ENCODE results near the gene RFX1.

DNA sequence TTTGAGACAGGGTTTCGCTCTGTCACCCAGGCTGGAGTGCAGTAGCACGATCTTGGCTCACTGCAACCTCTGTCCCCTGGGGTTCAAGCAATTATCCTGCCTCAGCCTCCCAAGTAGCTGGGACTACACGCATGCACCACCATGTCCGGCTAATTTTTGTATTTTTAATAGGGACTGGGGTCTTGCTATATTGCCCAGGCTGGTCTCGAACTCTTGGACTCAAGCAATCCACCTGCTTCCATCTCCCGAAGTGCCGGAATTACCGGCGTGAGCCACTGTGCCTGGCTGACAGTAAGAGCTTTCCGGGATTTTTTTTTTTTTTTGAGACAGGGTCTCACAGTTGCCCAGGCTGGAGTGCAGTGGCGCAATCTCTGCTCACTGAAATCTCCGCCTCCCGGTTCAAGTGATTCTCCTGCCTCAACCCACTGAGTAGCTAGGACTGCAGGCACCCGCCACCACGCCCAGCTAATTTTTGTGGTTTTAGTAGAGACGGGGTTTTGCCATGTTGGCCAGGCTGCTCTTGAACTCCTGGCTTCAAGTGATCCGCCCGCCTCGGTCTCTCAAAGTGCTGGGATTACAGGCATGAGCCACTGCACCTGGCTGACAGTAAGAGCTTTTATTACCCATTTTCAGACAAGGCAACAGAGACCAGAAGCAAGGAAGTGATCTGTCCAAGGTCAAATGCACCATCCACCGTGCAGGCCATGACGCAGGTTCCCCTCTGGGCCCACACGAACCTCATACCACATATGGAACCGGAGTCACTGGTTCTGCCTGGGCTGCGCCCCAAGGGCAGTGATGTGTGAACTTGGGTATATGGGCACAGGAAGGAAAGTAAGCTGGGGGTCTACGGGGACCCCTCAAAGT is 21.0 kb downstream of the RFX1 start:
- TF ChIP-seq RAD21 (IDR thresholded peaks at IDR 0.05), result no peak
- TF ChIP-seq, protein P1, sequence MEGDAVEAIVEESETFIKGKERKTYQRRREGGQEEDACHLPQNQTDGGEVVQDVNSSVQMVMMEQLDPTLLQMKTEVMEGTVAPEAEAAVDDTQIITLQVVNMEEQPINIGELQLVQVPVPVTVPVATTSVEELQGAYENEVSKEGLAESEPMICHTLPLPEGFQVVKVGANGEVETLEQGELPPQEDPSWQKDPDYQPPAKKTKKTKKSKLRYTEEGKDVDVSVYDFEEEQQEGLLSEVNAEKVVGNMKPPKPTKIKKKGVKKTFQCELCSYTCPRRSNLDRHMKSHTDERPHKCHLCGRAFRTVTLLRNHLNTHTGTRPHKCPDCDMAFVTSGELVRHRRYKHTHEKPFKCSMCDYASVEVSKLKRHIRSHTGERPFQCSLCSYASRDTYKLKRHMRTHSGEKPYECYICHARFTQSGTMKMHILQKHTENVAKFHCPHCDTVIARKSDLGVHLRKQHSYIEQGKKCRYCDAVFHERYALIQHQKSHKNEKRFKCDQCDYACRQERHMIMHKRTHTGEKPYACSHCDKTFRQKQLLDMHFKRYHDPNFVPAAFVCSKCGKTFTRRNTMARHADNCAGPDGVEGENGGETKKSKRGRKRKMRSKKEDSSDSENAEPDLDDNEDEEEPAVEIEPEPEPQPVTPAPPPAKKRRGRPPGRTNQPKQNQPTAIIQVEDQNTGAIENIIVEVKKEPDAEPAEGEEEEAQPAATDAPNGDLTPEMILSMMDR (IDR thresholded peaks at IDR 0.05; ENCODE audit: low read depth, low read length, missing input control), result no peak
- no peak for TF ChIP-seq ATF3 (IDR thresholded peaks at IDR 0.05)
- TF ChIP-seq JUND (IDR thresholded peaks at IDR 0.05), result no peak
- TF ChIP-seq MAX (IDR thresholded peaks at IDR 0.05), result no peak
- TF ChIP-seq REST (IDR thresholded peaks at IDR 0.05), result no peak
- no peak for TF ChIP-seq RXRA (IDR thresholded peaks at IDR 0.05)
- no peak for TF ChIP-seq ZBTB33 (IDR thresholded peaks at IDR 0.05)
- TF ChIP-seq SP1 (IDR thresholded peaks at IDR 0.05), result no peak
- TF ChIP-seq YY1 (IDR thresholded peaks at IDR 0.05), result no peak
- TF ChIP-seq NR2F2 (IDR thresholded peaks at IDR 0.05), result no peak
- TF ChIP-seq TAF1 (conservative IDR thresholded peaks at IDR 0.05), result no peak
- no peak for TF ChIP-seq EGR1 (IDR thresholded peaks at IDR 0.05; ENCODE audit: low read depth in 2 of 2)
- TF ChIP-seq FOXA1 (IDR thresholded peaks at IDR 0.05), result no peak

All from liver (tissue), 3 donors.